ENCODE results near the gene DDX52. TPM values are rescaled to one million over a fixed set of nuclear protein-coding genes. Genes with fewer than 3 reads are reported as not detected.

Gene DDX52
- total RNA-seq, 4 donors from 2014 or later, result 30.2 to 54.6 (median 43.0) TPM

GRCh38 chr17:37671824-37672547 lies 28.7 kb upstream of the DDX52 start:
- H3K36me3 ChIP-seq, result no peaks in the 10 kb centered on the region
- no peak for DNase-seq
- no peaks in the 10 kb centered on the region for H3K27me3 ChIP-seq
- no peak overlapping the region for H3K4me3 ChIP-seq
- peak overlapping the region in 3 of 4 donors; percentile 11 to 89 (median 79) for H3K27ac ChIP-seq
- no peaks in the 10 kb centered on the region for H3K9me3 ChIP-seq
- TF ChIP-seq POLR2A (IDR thresholded peaks at IDR 0.05), result no peak
- no peak for TF ChIP-seq CTCF (IDR thresholded peaks at IDR 0.05)
- peaks cover 0 to 25% (median 0%) of the 10 kb centered on the region in 4 donors for H3K4me1 ChIP-seq

DNA sequence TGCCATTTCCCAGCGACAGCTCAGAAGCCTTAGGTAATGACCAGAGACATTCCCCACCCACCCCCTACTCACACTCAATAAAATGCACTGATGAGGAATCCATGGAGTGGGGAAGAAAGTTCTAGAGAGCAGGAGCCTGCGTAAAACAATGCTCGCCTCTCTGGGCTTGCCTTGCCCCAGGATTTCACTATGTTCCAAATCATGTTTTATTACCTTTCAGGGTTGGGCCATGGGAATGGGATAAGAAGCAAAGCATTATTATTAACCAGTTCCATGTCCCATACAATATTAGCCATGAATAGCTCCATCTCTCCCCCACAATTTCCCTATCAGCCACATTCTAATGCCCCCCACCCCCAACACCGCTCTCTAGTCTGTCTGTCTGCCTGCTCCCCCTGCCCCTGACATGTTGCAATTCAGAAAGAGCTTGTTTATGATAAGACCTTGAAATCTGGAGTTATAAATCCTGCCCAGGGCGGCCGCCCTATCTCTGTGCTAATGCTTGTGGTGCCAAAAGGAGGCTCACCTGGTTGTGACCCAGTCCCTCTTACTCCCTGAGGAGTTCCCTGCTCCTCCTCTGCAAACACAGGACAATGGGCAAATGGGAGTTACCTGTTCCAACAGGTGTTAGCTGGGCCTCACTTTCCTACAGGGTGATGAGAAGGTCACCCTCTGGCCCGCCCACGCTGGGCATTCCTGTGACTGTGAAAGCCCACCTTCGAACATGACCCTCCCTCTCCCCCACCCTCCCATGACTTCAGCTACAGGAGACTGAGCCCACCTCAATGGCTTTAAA lies 28.0 kb upstream of the DDX52 start:
- Histone ChIP-seq H3K27me3 (no peaks in the 10 kb centered on the region), H3K4me3 (no peak overlapping the region), H3K36me3 (no peaks in the 10 kb centered on the region), H3K4me1 (peaks cover 0 to 20% (median 0%) of the 10 kb centered on the region in 4 donors), H3K27ac (peak overlapping the region in 3 of 4 donors; percentile 53 to 89 (median 79)), H3K9me3 (no peaks in the 10 kb centered on the region)
- DNase-seq, result peak in 2 of 3 donors; percentile 66 to 73
- peak in 1 of 2 donors; percentile 24 for TF ChIP-seq POLR2A (IDR thresholded peaks at IDR 0.05)
- no peak for TF ChIP-seq CTCF (IDR thresholded peaks at IDR 0.05)

DNA sequence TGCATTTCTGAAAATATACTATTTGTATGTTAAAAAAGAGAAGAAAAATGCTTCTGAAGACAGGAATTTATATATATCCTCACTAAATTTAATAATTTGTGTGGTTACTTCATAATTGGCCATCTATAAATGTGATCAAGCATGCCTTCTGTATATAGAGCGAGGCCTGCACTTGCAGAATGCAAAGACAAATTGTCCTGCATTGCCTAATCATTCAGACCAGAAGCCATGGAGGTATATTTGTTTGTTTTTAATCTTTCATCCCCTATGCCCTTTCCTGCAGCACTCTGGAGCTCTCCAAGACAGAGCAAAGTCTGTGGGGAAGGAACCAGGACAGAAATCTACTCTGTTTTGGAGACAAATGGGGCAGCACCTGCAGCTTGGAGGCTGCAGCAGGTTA lies 23.8 kb upstream of the DDX52 start:
- Histone ChIP-seq H3K9me3 (no peaks in the 10 kb centered on the region), H3K27me3 (no peaks in the 10 kb centered on the region), H3K36me3 (no peaks in the 10 kb centered on the region), H3K4me3 (no peak overlapping the region), H3K4me1 (peaks cover 0 to 30% (median 0%) of the 10 kb centered on the region in 4 donors), H3K27ac (peak overlapping the region in 1 of 4 donors; percentile 16)
- TF ChIP-seq POLR2A (IDR thresholded peaks at IDR 0.05) (no peak), CTCF (IDR thresholded peaks at IDR 0.05) (no peak)
- no peak for DNase-seq

- Histone ChIP-seq H3K36me3 (no peaks in the 10 kb centered on the region), H3K4me3 (no peak overlapping the region), H3K9me3 (no peaks in the 10 kb centered on the region), H3K27me3 (no peaks in the 10 kb centered on the region), H3K27ac (no peak overlapping the region), H3K4me1 (peaks cover 0 to 22% (median 0%) of the 10 kb centered on the region in 4 donors)
- DNase-seq, result no peak
- TF ChIP-seq CTCF (IDR thresholded peaks at IDR 0.05) (no peak), POLR2A (IDR thresholded peaks at IDR 0.05) (no peak)
Measured at GRCh38 chr17:37664214-37664613, 21.0 kb upstream of the DDX52 start.

- TF ChIP-seq POLR2A (IDR thresholded peaks at IDR 0.05) (no peak), CTCF (IDR thresholded peaks at IDR 0.05) (no peak)
- H3K27me3 ChIP-seq, result no peaks in the 10 kb centered on the region
- DNase-seq, result no peak
- peak overlapping the region in 1 of 4 donors; percentile 57 for H3K27ac ChIP-seq
- peaks cover 0 to 28% (median 0%) of the 10 kb centered on the region in 4 donors for H3K4me1 ChIP-seq
- no peaks in the 10 kb centered on the region for H3K9me3 ChIP-seq
- H3K36me3 ChIP-seq, result no peaks in the 10 kb centered on the region
- no peak overlapping the region for H3K4me3 ChIP-seq
Measured at GRCh38 chr17:37662353-37662752, 19.1 kb upstream of the DDX52 start.

All from Peyer's patch (tissue), 4 donors.